Activated B cell treated with CpG ODN at 0.5 μM for 24 hours (primary cell): ENCODE data around the gene ADPRH. TPM values are rescaled to one million over a fixed set of nuclear protein-coding genes. Genes with fewer than 3 reads are reported as not detected.
A peak's percentile ranks its signal among the peaks of the same experiment; 100 is the strongest.

ENCODE experiments used
- ATAC-seq: fragments of 200-7000 bp; cut with Tn5 transposase; one replicate; pipeline ENCODE4 v1.10.0; 2021; ENCODE audit warnings: low read depth, mild to moderate bottlenecking, moderate library complexity
- CTCF ChIA-PET: fragments of 350-600 bp; sonication (Branson Sonifier 250); formaldehyde crosslinking; loops from one replicate; lab custom pipeline; 2021; ENCODE audit warnings: antibody characterized with exemption; lab: Charles Lee
- POLR2A ChIA-PET: fragments of 350-600 bp; sonication (Branson Sonifier 250); formaldehyde crosslinking; loops from one replicate; lab custom pipeline; 2021; ENCODE audit warnings: antibody characterized with exemption; lab: Charles Lee
- DNase-seq: peaks from one replicate; pipeline ENCODE4 v3.0.0; 2022
- H3K27ac Mint-ChIP-seq: one replicate; pipeline ENCODE4 v1.8.0; 2020; ENCODE audit warnings: mixed read lengths
- H3K27me3 Mint-ChIP-seq: one replicate; pipeline ENCODE4 v1.8.0; 2021; ENCODE audit warnings: mixed read lengths
- H3K36me3 Mint-ChIP-seq: one replicate; pipeline ENCODE4 v1.8.0; 2021; ENCODE audit warnings: low read depth, mixed read lengths
- H3K4me1 Mint-ChIP-seq: one replicate; pipeline ENCODE4 v1.8.0; 2021; ENCODE audit warnings: mixed read lengths
- H3K4me3 Mint-ChIP-seq: one replicate; pipeline ENCODE4 v1.8.0; 2020; ENCODE audit warnings: mild to moderate bottlenecking, mixed read lengths
- H3K9me3 Mint-ChIP-seq: one replicate; pipeline ENCODE4 v1.8.0; 2020; ENCODE audit warnings: mixed read lengths
- CTCF ChIP-seq: fragments of 200-600 bp; IDR thresholded peaks from one replicate; pipeline ENCODE4 v1.8.0; 2022; ENCODE audit warnings: antibody characterized with exemption, mild to moderate bottlenecking
- intact Hi-C: fragments of 100-400 bp; cut with micrococcal nuclease; formaldehyde crosslinking; loops from one replicate; pipeline ENCODE4 v1.15.1; 2024
- total RNA-seq: library from RNA; stranded (reverse); gene quantifications from 2 replicates; pipeline ENCODE4 v1.2.3, GENCODE V29; 2022

Gene ADPRH
- total RNA-seq, 1 donor from 2014 or later, result 41.2 TPM

- TF ChIP-seq CTCF, result no peak
- DNase-seq (no peak), ATAC-seq (no peak)
- CTCF ChIA-PET, result interaction anchor here (1.2 kb wide), 1 partner anchor 71 kb away, joined by 3 read pairs; the partner anchor contains the start of gene CD80
- intact Hi-C loops, result no loop called here
- peak overlapping the region; percentile 97 for H3K27ac Mint-ChIP-seq
- H3K36me3 Mint-ChIP-seq, result no peaks in the 10 kb centered on the region
- H3K4me1 Mint-ChIP-seq, result peaks cover 67% of the 10 kb centered on the region
- no peaks in the 10 kb centered on the region for H3K9me3 Mint-ChIP-seq
- no peak overlapping the region for H3K4me3 Mint-ChIP-seq
- H3K27me3 Mint-ChIP-seq, result no peaks in the 10 kb centered on the region
- POLR2A ChIA-PET, result interaction anchor here (0.8 to 4.4 kb wide), 3 partner anchors 7 to 75 kb away, joined by 3 to 51 read pairs (median 5); partner anchors contain the start of gene COX17
These were observed 51.0 kb downstream of the ADPRH start for GRCh38 chr3:119630128-119630879.

GRCh38 chr3:119630880-119631329 is 51.6 kb downstream of the ADPRH start:
- intact Hi-C loops, result no loop called here
- CTCF ChIA-PET, result interaction anchor here (1.2 kb wide), 1 partner anchor 72 kb away, joined by 3 read pairs; the partner anchor contains the start of gene CD80
- ATAC-seq, result no peak
- Mint-ChIP-seq H3K27ac (peak overlapping the region; percentile 32), H3K9me3 (no peaks in the 10 kb centered on the region), H3K27me3 (no peaks in the 10 kb centered on the region), H3K4me3 (no peak overlapping the region), H3K36me3 (no peaks in the 10 kb centered on the region), H3K4me1 (peaks cover 62% of the 10 kb centered on the region)
- POLR2A ChIA-PET, result interaction anchor here (0.8 to 2.1 kb wide), 2 partner anchors 46 to 76 kb away, joined by 3 to 5 read pairs; partner anchors contain the start of gene COX17
- no peak for DNase-seq
- TF ChIP-seq CTCF, result no peak

GRCh38 chr3:119631516-119631915 is 52.2 kb downstream of the ADPRH start:
- H3K27ac Mint-ChIP-seq, result peak overlapping the region; percentile 35
- H3K27me3 Mint-ChIP-seq, result no peaks in the 10 kb centered on the region
- no peaks in the 10 kb centered on the region for H3K36me3 Mint-ChIP-seq
- ChIA-PET POLR2A (no interaction called here), CTCF (no interaction called here)
- ATAC-seq, result no peak
- H3K9me3 Mint-ChIP-seq, result no peaks in the 10 kb centered on the region
- H3K4me3 Mint-ChIP-seq, result no peak overlapping the region
- no peak for TF ChIP-seq CTCF
- peaks cover 59% of the 10 kb centered on the region for H3K4me1 Mint-ChIP-seq
- intact Hi-C loops, result no loop called here
- DNase-seq, result no peak

- H3K27ac Mint-ChIP-seq, result peak overlapping the region; percentile 35
- no peaks in the 10 kb centered on the region for H3K36me3 Mint-ChIP-seq
- no peak for ATAC-seq
- intact Hi-C loops, result no loop called here
- TF ChIP-seq CTCF, result no peak
- no peaks in the 10 kb centered on the region for H3K9me3 Mint-ChIP-seq
- no peaks in the 10 kb centered on the region for H3K27me3 Mint-ChIP-seq
- no peak overlapping the region for H3K4me3 Mint-ChIP-seq
- CTCF ChIA-PET, result no interaction called here
- POLR2A ChIA-PET, result interaction anchor here (0.5 kb wide), 1 partner anchor 175 kb away, joined by 3 read pairs; no protein-coding TSS in a partner anchor
- DNase-seq, result no peak
- H3K4me1 Mint-ChIP-seq, result peaks cover 58% of the 10 kb centered on the region
These were observed 52.9 kb downstream of the ADPRH start for GRCh38 chr3:119632216-119632615.

- Mint-ChIP-seq H3K27ac (no peak overlapping the region), H3K4me3 (no peak overlapping the region), H3K27me3 (no peaks in the 10 kb centered on the region), H3K4me1 (peaks cover 58% of the 10 kb centered on the region), H3K9me3 (no peaks in the 10 kb centered on the region), H3K36me3 (no peaks in the 10 kb centered on the region)
- ATAC-seq (no peak), DNase-seq (no peak)
- ChIA-PET POLR2A (no interaction called here), CTCF (no interaction called here)
- intact Hi-C loops, result no loop called here
- no peak for TF ChIP-seq CTCF
These were observed 53.5 kb downstream of the ADPRH start for GRCh38 chr3:119632829-119633228.
